Tibial artery (tissue), 4 donors: Measurements from ENCODE around the gene OCA2.

Experiments
- DNase-seq, 2 donors: peaks; one replicate each; pipeline ENCODE4 v3.0.0-alpha.2; 2019
- H3K27ac ChIP-seq, 2 donors: fragments of 200-600 bp; sonication (generic) in 1 of 2; 1 replicate in 1 of 2; 2 replicates in 1 of 2; pipeline ENCODE4 v1.5.1; 2018 to 2019; ENCODE audit warnings: mild to moderate bottlenecking in 1 of 2
- H3K27me3 ChIP-seq, 2 donors: fragments of 200-600 bp; sonication (generic) in 1 of 2; one replicate each; pipeline versions ENCODE4 v1.5.1 to v1.6.0; 2016 to 2019
- H3K36me3 ChIP-seq, 3 donors: fragments of 200-600 bp; sonication (generic) in 2 of 3; one replicate each; pipeline ENCODE4 v1.5.1; 2016 to 2019; ENCODE audit warnings: mild to moderate bottlenecking in 2 of 3
- H3K4me1 ChIP-seq, 4 donors: fragments of 200-600 bp; sonication (generic) in 2 of 4; 1 replicate in 3 of 4; 2 replicates in 1 of 4; pipeline ENCODE4 v1.5.1; 2016 to 2019
- H3K4me3 ChIP-seq, 2 donors: fragments of 200-600 bp; sonication (generic) in 1 of 2; 1 replicate in 1 of 2; 2 replicates in 1 of 2; pipeline ENCODE4 v1.5.1; 2018 to 2019; ENCODE audit warnings: mild to moderate bottlenecking in 2 of 2
- H3K9me3 ChIP-seq, 3 donors: fragments of 200-600 bp; sonication (generic) in 1 of 3; one replicate each; pipeline ENCODE4 v1.5.1; 2016 to 2019
- intact Hi-C: fragments of 100-400 bp; cut with DNase I; formaldehyde crosslinking; loops from one replicate; pipeline ENCODE4 v1.15.0; 2023; ENCODE audit warnings: low total_unique reads
- TF ChIP-seq, protein P1 (sequence below), 2 experiments: fragments of 200-600 bp in 1 of 2; fragments of 450-650 bp in 1 of 2; IDR thresholded peaks; one replicate each; pipeline ENCODE4 v1.5.1; 2017 to 2019; ENCODE audit warnings: antibody characterized with exemption in 2 of 2, mild to moderate bottlenecking in 1 of 2, moderate library complexity in 1 of 2

OCA2 gene

DNA sequence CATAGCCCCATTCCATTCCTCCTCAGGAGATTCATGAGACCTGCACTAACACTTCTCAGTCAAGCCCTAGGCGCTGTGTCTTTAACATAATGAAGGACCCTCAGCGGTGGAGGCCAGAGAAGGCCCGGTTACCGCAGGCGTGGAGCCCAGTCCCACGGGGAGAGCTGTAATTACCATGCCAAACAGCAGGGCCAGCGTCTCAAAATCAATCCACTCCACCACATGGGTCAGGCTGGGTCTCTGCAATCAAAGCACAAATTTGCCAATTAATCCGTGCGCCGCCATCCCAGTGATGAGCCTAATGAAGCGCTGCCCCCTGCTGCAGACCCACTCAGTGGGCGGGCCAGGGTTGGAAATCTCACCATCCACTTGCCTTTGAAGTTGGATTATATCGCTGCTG lies 109.7 kb downstream of the OCA2 start:
- intact Hi-C loops: no loop called here
- H3K36me3 ChIP-seq: peaks cover 4 to 18% (median 8%) of the 10 kb centered on the region in 3 donors
- H3K27me3 ChIP-seq: no peaks in the 10 kb centered on the region
- no peak overlapping the region for H3K27ac ChIP-seq
- DNase-seq: no peak
- TF ChIP-seq, protein P1, sequence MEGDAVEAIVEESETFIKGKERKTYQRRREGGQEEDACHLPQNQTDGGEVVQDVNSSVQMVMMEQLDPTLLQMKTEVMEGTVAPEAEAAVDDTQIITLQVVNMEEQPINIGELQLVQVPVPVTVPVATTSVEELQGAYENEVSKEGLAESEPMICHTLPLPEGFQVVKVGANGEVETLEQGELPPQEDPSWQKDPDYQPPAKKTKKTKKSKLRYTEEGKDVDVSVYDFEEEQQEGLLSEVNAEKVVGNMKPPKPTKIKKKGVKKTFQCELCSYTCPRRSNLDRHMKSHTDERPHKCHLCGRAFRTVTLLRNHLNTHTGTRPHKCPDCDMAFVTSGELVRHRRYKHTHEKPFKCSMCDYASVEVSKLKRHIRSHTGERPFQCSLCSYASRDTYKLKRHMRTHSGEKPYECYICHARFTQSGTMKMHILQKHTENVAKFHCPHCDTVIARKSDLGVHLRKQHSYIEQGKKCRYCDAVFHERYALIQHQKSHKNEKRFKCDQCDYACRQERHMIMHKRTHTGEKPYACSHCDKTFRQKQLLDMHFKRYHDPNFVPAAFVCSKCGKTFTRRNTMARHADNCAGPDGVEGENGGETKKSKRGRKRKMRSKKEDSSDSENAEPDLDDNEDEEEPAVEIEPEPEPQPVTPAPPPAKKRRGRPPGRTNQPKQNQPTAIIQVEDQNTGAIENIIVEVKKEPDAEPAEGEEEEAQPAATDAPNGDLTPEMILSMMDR (IDR thresholded peaks at IDR 0.05): no peak
- no peak overlapping the region for H3K4me3 ChIP-seq
- no peaks in the 10 kb centered on the region for H3K9me3 ChIP-seq
- H3K4me1 ChIP-seq: no peaks in the 10 kb centered on the region

DNA sequence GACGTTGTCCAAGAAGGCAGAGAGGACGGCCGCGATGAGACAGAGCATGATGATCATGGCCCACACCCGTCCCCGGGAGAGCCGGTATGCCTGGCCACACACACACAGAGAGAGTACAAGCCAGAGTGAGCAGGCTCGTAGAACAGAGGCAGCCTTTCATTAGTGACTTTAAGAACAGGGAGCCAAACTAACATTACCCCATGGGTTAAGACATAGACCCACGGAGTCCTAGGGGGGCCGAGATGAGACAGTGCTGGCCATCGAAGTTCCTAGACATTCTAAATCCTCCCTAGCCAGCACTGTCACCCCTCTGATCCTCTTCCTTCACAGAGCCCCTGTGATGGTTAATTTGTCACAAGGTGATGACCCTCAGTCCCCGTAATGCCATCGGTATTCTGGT lies 114.0 kb downstream of the OCA2 start:
- H3K4me3 ChIP-seq: no peak overlapping the region
- H3K27ac ChIP-seq: no peak overlapping the region
- no peaks in the 10 kb centered on the region for H3K9me3 ChIP-seq
- intact Hi-C loops: no loop called here
- no peaks in the 10 kb centered on the region for H3K4me1 ChIP-seq
- DNase-seq: no peak
- TF ChIP-seq, protein P1 (IDR thresholded peaks at IDR 0.05): no peak
- H3K36me3 ChIP-seq: peaks cover 25 to 52% (median 33%) of the 10 kb centered on the region in 3 donors
- H3K27me3 ChIP-seq: no peaks in the 10 kb centered on the region

DNA sequence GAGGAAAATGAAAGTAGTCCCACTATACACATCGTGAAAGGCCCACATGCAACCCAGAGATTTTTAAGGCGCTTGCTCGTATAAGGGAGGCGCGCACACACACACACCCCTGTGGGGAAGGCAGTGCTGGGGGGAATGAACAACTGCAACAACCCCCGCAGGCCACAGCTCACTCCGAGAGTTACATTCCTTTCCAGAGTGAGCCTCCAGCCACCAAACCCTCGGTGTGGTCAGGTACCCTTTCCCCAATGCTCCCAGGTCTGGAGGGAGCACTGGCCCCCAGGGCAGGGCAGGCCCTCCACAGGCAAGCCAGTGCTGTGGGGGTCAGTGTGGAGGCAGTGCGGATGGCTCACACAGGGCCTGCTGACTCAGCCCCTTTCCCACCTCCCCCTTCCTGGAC lies 115.6 kb downstream of the OCA2 start:
- Histone ChIP-seq H3K36me3 (peaks cover 25 to 56% (median 34%) of the 10 kb centered on the region in 3 donors), H3K4me1 (no peaks in the 10 kb centered on the region), H3K27me3 (no peaks in the 10 kb centered on the region), H3K9me3 (no peaks in the 10 kb centered on the region), H3K4me3 (no peak overlapping the region), H3K27ac (no peak overlapping the region)
- no peak for DNase-seq
- TF ChIP-seq, protein P1 (IDR thresholded peaks at IDR 0.05): no peak
- intact Hi-C loops: no loop called here

DNA sequence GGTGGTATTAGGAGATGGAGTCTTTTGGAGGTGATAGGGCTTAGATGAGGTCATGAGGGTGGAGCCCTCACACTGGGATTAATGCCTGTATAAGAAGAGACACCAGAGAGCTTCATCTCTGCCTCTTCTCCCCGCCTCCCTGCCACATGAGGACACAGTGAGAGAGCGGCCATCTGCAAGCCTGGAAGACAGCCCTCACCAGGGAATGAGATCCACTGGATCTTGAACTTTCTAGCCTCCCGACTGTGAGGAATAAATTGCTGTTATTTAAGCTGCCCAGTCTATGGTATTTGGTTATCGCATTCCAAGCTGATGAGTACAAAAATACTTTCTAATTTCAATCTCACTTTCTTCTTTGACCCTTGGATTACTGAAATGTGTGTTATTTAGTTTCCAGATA lies 121.4 kb downstream of the OCA2 start:
- Histone ChIP-seq H3K36me3 (peaks cover 6 to 21% (median 16%) of the 10 kb centered on the region in 3 donors), H3K27me3 (no peaks in the 10 kb centered on the region), H3K4me1 (no peaks in the 10 kb centered on the region), H3K9me3 (no peaks in the 10 kb centered on the region), H3K27ac (no peak overlapping the region), H3K4me3 (no peak overlapping the region)
- DNase-seq: no peak
- intact Hi-C loops: no loop called here
- TF ChIP-seq, protein P1 (IDR thresholded peaks at IDR 0.05): no peak

DNA sequence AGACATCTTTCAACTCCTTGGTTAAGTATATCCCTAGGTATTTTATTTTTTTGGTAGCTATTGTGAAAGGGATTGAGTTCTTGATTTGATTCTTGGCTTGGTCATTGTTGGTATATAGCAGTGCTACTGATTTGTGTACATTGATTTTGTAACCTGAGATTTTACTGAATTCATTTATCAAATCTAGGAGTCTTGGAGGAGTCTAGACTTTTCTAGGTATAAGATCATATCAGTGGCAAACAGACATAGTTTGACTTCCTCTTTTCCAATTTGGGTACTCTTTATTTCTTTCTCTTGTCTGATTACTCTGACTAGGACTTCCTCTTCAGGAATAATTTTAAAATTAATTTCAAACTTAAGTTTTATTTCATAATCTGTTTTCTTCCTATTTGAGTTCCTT lies 125.2 kb downstream of the OCA2 start:
- Histone ChIP-seq H3K36me3 (no peaks in the 10 kb centered on the region), H3K4me1 (no peaks in the 10 kb centered on the region), H3K27me3 (no peaks in the 10 kb centered on the region), H3K4me3 (no peak overlapping the region), H3K9me3 (no peaks in the 10 kb centered on the region), H3K27ac (no peak overlapping the region)
- intact Hi-C loops: no loop called here
- TF ChIP-seq, protein P1 (IDR thresholded peaks at IDR 0.05): no peak
- DNase-seq: no peak
